GM21723 (cell line): ENCODE data around the gene ANKK1.

Source experiments
- ATAC-seq: cut with Tn5 transposase; IDR thresholded peaks from one replicate; pipeline ENCODE4 v1.9.1; 2021; ENCODE audit warnings: mild to moderate bottlenecking, moderate library complexity; ENCODE audit not compliant: unreplicated experiment

Gene ANKK1

GRCh38 chr11:113387605-113388211, at the start of gene ANKK1:
ANKK1 (plus strand) TSS chr11:113387779; CDS start chr11:113387885, 106 bp downstream.
- ATAC-seq = no peak

- no peak for ATAC-seq
These were observed 48.8 kb upstream of the ANKK1 start for GRCh38 chr11:113338730-113339129.

- no peak for ATAC-seq
These were observed 47.5 kb upstream of the ANKK1 start for GRCh38 chr11:113339929-113340589.

- ATAC-seq = no peak
These were observed 46.0 kb upstream of the ANKK1 start for GRCh38 chr11:113341388-113342165.

- ATAC-seq = no peak
These were observed 41.6 kb upstream of the ANKK1 start for GRCh38 chr11:113345978-113346377.

- ATAC-seq = no peak
These were observed 38.1 kb upstream of the ANKK1 start for GRCh38 chr11:113349528-113349927.

- no peak for ATAC-seq
These were observed 37.1 kb upstream of the ANKK1 start for GRCh38 chr11:113350336-113351067.

- ATAC-seq = no peak
These were observed 36.5 kb upstream of the ANKK1 start for GRCh38 chr11:113351068-113351450.

GRCh38 chr11:113351480-113351879, 36.1 kb upstream of the ANKK1 start:
- no peak for ATAC-seq

GRCh38 chr11:113356203-113356602, 31.4 kb upstream of the ANKK1 start:
- ATAC-seq = no peak

- ATAC-seq = no peak
These were observed 24.2 kb upstream of the ANKK1 start for GRCh38 chr11:113363406-113363805.

GRCh38 chr11:113363996-113364641, 23.5 kb upstream of the ANKK1 start:
- ATAC-seq = no peak

- no peak for ATAC-seq
These were observed 21.7 kb upstream of the ANKK1 start for GRCh38 chr11:113365895-113366294.

- no peak for ATAC-seq
These were observed 18.2 kb upstream of the ANKK1 start for GRCh38 chr11:113369411-113369810.

GRCh38 chr11:113370634-113371033, 16.9 kb upstream of the ANKK1 start:
- ATAC-seq = no peak

GRCh38 chr11:113372309-113372708, 15.3 kb upstream of the ANKK1 start:
- no peak for ATAC-seq

GRCh38 chr11:113373306-113373705, 14.3 kb upstream of the ANKK1 start:
- ATAC-seq = no peak

GRCh38 chr11:113373981-113374560, 13.5 kb upstream of the ANKK1 start:
- ATAC-seq = no peak

GRCh38 chr11:113375402-113375801, 12.2 kb upstream of the ANKK1 start:
- no peak for ATAC-seq

- no peak for ATAC-seq
These were observed 11.4 kb upstream of the ANKK1 start for GRCh38 chr11:113376156-113376555.
